ENCODE data around the gene LYZL1.

DNA sequence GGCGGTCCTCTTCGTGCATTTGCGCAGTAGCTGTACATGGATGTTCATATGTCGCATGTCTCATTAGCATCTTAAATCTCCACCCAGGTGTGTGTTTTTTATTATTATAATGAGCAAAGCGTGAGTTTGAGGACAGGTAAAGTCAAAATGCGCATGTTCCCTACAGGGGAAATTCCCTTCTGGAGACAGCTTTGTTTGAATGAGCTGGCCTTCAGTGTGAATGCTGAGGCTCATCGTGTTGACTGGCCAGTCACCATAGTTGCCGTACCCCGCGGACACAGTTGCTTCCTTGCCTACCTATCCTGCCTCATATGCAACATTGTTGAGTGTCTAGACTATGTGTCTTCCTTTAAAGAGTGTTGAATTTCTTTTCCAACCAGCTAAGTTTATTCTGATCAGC is 13.6 kb downstream of the LYZL1 start:
- TF ChIP-seq, protein P1, sequence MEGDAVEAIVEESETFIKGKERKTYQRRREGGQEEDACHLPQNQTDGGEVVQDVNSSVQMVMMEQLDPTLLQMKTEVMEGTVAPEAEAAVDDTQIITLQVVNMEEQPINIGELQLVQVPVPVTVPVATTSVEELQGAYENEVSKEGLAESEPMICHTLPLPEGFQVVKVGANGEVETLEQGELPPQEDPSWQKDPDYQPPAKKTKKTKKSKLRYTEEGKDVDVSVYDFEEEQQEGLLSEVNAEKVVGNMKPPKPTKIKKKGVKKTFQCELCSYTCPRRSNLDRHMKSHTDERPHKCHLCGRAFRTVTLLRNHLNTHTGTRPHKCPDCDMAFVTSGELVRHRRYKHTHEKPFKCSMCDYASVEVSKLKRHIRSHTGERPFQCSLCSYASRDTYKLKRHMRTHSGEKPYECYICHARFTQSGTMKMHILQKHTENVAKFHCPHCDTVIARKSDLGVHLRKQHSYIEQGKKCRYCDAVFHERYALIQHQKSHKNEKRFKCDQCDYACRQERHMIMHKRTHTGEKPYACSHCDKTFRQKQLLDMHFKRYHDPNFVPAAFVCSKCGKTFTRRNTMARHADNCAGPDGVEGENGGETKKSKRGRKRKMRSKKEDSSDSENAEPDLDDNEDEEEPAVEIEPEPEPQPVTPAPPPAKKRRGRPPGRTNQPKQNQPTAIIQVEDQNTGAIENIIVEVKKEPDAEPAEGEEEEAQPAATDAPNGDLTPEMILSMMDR (conservative IDR thresholded peaks at IDR 0.05; ENCODE audit: low read length) = no peak
- TF ChIP-seq EZH2phosphoT487 (IDR thresholded peaks at IDR 0.05; ENCODE audit: borderline replicate concordance) = no peak

Data from Loucy (cell line).